ENCODE measurements around the gene MAP3K4.
"Not testable (repeated sequence)": the region's sequence is repeated elsewhere in the genome, so short reads cannot be mapped to it uniquely, and the experiment has no call there.

The MAP3K4 gene

DNA sequence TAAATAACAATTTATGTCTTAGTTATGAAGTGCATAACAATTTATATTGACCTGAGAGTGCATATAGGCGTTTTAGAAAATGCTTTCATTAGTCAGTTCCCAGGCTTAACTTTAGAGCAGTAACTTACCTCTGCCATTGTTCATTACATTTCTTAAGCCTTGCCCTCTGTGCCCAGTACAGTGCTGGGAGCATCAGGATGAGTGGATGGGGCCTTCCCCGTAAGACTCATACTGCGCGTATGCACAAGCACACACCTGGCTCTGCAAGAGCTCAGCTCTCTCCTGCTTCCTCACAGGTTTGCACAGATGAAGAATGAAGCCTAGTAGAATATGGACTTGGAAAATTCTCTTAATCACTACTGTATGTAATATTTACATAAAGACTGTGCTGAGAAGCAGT is 125.0 kb downstream of the MAP3K4 start:
- no peak for DNase-seq (ENCODE audit: low read depth, low spot score)

DNA sequence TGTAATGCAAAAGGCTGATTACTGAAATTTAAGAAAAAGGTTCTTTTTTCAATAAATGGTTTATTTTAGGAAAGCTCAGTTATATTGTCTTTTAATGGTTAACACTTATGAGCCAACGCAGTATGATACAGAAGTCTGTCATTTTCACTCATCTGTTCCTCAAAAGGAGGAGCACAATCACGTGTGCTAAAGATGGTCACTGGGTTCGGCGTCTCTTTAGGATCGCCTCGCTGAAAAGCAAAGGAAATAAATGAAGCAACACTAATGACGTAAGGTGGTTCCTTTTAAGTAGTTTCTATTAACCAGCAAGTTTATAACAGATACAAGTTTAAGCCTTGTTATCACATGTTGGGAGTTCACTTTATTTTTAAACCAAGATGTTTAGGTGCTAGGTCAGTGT is 125.7 kb downstream of the MAP3K4 start:
- no peak for DNase-seq (ENCODE audit: low read depth, low spot score)

GRCh38 chr6:161117942-161118341 is 126.4 kb downstream of the MAP3K4 start:
- DNase-seq (ENCODE audit: low read depth, low spot score): no peak

GRCh38 chr6:161123319-161123718 is 131.8 kb downstream of the MAP3K4 start:
- DNase-seq (ENCODE audit: low read depth, low spot score): not testable (repeated sequence)

DNA sequence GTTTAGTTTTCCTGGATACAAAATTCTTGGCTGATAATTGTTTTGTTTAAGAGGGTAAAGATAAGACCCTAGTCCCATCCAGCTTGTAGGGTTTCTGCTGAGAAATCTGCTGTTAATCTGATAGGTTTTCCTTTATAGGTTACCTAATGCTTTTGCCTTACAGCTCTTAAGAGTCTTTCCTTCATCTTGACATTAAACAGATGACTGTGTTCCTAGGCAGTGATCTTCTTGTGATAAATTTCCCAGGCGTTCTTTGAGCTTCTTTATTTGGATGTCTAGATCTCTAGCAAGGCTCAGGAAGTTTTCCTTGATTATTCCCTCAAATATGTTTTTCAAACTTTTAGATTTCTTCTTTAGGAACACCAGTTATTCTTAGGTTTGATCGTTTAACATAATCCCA is 134.0 kb downstream of the MAP3K4 start:
- no peak for DNase-seq (ENCODE audit: low read depth, low spot score)

DNA sequence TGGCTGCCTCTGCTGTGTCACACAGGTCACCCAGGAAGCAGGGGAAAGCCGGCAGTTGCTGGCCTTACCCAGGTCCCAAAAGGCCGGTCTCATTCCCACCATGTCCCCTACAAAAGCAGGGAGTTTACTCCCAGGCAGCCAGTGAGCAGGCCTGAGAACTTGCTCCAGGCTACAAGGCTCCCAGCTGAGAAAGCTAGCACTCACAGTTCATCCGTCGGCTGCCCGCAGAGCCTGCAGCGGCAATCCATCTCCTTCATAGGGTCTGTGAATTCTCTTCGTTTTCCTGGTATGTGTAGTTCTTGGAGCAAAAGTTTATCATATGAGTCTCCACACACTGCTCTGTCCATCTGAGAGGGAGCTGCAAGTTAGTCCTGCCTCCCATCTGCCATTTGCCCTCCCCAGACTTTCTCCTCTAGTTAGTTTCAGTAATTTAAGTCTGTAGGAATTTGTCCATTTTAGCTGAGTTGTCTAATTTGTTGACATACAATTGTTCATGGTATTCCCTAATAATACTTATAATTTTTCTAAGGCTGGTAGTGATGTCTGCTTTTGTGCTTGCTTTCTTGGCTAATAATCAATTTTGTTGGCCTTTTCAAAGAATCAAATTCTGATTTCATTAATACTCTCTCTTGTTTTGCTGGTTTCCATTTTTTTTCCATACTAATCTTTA is 135.6 kb downstream of the MAP3K4 start:
- peak; percentile 92 for DNase-seq (ENCODE audit: low read depth, low spot score)

DNA sequence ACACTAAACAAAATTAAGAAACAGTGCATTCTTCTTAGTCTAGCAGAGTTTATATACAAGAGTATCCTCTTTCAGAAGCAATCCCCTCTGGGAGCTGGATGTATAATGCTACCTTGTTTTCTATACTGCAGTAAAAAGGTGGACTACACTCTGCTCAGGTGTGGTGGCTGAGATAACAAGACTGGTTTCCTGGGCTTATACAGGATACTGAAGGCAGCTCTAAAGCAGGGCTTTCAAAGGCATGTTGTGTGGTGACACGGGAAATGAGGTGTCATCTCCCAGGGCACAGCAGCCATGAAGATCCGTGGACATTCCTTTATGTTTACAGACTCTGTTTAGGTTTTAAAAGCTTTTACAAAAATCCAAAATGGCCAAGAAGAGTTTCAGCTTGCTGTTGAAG is 136.7 kb downstream of the MAP3K4 start:
- no peak for DNase-seq (ENCODE audit: low read depth, low spot score)

DNA sequence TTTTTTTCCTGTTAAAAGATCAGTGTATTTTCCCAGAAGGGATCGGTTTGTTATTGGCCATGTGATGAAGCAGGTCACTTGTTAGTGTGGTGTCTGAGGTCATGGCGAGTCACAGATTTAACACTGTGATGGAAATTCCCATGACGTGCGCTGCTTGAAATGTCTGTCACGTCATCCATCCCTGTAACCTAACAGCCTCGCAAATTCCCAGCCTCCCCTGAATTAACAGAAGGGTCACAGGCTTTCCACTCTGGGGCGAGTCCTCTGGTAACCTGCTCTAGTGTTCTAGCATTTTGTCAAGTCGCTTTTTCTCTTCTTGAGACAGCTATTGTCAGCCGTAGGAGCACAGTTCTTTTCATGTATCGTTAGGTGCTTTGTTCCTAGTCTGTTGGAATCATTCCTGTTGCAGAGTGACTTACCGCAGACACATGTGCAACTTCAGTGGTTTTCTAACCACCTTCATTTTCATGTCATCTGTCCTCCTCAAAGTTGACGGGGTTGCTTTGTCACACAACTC is 137.2 kb downstream of the MAP3K4 start:
- no peak for DNase-seq (ENCODE audit: low read depth, low spot score)

- no peak for DNase-seq (ENCODE audit: low read depth, low spot score)
Observed at GRCh38 chr6:161130541-161130940, 139.0 kb downstream of the MAP3K4 start.

GRCh38 chr6:161130967-161131766 is 139.6 kb downstream of the MAP3K4 start:
- no peak for DNase-seq (ENCODE audit: low read depth, low spot score)

GRCh38 chr6:161132384-161132783 is 140.8 kb downstream of the MAP3K4 start:
- no peak for DNase-seq (ENCODE audit: low read depth, low spot score)

- DNase-seq (ENCODE audit: low read depth, low spot score): no peak
Observed at GRCh38 chr6:161133963-161134362, 142.4 kb downstream of the MAP3K4 start.

GRCh38 chr6:161134550-161135298 is 143.2 kb downstream of the MAP3K4 start:
- DNase-seq (ENCODE audit: low read depth, low spot score): no peak

DNA sequence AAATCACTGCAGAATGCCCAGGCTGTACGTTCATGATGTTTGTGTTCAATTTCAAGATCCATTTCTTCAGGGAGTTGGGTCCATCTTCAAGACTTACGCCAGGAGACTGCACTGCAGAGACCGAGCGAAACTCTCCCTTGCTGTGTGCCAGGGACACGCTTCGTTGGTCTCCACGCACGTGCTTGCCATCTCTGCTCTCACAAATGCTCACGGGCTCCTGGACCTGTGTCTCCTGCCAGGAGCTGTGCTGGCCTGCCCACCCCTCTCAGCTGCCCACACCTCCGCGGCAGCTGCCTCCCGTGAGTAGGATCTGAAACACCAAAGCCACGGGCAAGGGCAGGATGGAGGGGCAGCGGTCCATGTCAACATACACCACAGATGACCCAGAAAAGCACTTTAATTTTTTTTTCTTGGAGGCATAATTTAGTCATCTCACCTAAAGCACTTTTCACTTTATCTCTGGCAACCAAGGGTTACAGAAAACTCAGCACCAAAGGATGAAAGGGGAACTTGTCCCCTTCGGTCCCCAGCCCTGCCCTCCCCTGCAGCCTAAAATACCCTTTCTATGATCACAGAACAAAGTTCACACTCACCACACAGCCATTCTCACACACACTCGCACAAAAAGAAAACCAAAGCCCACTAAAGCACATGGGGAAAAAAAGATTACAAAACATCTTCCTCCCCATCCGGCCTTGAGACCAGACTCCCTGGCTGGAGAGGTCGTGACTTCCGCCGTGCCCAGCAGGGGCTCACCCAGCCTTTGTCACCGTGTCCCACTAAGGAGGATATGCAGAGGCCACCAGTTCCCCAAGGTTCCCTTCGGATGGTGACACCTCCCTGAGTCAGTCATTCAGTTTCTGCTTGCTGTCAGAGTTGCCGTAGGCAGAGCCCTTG is 144.4 kb downstream of the MAP3K4 start:
- DNase-seq (ENCODE audit: low read depth, low spot score): no peak

DNA sequence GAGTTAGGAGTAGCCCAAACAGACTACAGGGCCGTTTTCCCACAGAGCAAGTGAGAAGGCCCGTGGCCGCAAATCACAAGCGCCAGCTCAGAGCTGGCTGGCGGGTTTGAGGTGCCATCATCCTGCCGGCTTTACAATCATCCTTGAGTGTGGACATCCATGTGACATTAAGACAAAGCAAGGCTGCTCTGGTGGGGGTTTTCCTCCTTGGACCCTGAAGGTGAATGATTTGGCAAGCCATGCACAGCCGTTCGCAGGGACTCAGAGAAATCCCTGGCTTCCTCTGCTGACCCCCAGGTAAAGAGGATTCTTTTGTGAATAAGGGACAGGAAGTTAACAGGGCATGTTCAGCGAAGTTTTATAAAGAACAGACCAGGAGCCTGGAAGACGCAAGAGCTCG is 145.1 kb downstream of the MAP3K4 start:
- DNase-seq (ENCODE audit: low read depth, low spot score): no peak

DNA sequence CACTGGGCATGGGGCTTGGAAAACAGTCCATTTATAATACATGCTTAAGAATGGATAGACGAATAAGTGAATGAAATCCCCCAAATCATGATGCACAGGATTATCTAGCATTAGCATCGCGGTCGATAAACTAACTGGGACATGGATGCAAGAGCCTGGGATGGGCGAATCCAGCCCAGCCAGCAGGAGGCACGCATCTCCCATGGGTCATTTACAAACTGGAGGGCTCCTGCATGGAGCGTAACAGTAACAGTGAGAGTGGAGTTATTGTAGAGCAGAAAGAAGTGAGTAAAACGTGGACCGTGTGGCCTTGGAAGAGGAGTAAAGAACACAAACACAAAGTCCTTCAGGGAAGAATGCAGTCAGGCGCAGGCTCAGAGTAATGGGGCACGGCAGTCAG is 145.8 kb downstream of the MAP3K4 start:
- no peak for DNase-seq (ENCODE audit: low read depth, low spot score)

GRCh38 chr6:161137839-161138542 is 146.4 kb downstream of the MAP3K4 start:
- DNase-seq (ENCODE audit: low read depth, low spot score): no peak

DNA sequence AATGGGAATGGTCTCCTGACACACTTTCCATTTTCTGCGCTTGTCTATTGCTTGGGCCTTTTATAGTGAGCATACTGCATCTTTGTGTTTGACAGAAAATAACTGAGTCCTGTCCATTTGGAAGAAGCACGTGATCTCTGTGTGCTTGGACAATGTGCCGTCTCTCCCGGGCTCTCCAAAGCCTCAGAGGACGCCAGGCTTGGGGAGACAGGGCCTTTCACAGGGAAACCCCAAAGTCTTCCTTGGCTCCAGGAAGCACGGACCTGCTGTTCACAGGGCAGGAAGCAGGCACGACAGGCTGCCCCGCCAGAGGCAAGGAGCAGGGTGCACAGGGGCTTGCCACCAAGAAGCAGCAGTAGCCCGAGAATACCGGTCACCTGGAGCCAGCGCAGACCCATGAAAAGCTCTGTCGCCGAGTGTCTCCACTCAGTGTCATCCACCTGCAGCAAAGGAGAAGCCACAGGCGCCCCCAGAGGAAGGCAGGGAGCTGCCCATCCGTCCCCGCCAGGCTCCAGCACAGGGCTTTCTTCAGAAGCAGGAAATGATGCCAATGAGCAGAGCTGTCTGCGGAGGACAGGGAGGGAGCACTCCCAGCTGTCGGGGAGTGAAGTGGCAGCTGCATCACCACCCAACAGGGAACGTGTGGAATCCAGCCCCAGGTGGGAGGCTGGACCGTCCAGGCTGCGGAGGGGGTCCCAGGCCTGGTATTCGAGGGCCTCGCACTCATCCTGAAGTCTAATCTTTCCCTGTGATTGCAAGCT is 147.2 kb downstream of the MAP3K4 start:
- DNase-seq (ENCODE audit: low read depth, low spot score): no peak

GRCh38 chr6:161139304-161139765 is 147.8 kb downstream of the MAP3K4 start:
- no peak for DNase-seq (ENCODE audit: low read depth, low spot score)

Measured in ELF-1 (cell line).